ENCODE results near the gene AGFG2. TPM values are rescaled to one million over a fixed set of nuclear protein-coding genes. Genes with fewer than 3 reads are reported as not detected.

Gene AGFG2
- total RNA-seq, 8 experiments from 2014 or later, result 2.7 to 22.3 (median 7.5) TPM

DNA sequence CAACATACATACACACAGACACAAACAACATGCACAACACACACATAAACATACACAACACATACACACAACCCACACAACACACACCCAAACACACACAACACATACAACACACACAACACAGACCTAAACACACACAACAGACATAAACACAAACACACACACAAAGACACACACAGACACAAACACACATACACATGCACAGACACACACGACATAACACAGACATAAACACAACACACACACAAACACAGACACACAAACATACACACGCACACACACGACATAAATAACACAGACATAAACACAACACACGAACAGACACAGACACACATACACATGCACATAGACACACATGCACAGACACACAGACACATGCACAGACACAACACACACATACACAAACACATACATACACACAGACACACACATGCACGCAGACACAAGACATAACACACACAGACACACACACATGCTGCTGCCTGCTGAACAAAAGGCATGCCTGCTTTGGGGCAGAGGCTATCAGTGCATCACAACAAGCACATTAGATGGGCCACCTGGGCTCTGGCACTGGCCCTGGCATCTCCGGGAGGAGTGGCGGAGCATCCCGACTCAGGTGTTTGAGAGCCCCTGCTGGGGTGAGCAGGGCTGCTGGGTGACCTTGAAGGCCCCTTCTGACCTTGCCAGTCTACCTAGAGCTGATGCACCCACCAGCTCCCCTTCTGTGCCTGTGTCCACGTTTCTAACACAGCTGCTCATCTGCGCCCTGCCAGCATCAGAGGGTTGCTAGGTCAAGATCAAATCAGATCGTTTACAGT, 41.7 kb downstream of the AGFG2 start:
- 61 to 100% (median 90%) methylated on average over 1 to 8 of the region's 11 CpGs; no CpG with 5 or more reads in 3 of the 10 experiments for WGBS, 10 experiments
- no peak for ATAC-seq (replicated peaks in 6 of 8)
- in situ Hi-C loops (cut with MboI; ENCODE audit: low pct_unique_long_range_greater_than_20kb in 2 of 9, low sequenced_read_pairs in 9 of 9, unreplicated experiment in 9 of 9), result no loop called here
- Histone ChIP-seq H3K4me3 (no peak overlapping the region), H3K27ac (no peak overlapping the region), H3K4me1 (replicated peaks in 1 of 2) (peaks cover 18 to 19% of the 10 kb centered on the region in 2 donors)

DNA sequence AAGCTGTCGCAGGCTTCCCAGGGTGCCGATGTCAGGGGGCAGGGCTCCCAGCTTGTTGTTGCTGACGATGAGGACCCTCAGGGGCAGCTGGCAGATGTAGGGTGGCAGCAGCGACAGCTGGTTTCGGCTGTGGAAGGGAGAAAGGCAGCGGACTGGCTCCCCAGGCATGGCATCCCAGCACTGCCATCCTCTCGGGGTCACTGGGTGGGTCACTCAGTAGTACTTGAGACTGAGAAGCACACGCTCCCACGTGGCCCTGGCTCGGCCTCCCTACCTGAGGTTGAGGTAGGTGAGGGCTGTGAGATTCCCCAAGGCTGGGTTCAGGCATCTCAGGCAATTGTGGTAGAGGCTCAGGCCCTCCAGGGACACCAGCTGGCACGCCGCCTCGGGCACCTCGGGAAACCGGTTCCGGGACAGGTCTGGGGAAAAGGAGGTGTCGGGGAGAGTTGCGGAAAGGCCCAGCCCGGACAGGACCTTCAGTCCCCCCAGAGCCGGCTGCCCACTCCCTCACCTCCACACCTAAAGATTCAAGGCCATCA, 43.1 kb downstream of the AGFG2 start:
- ATAC-seq (replicated peaks in 6 of 8), result no peak
- in situ Hi-C loops (cut with MboI; ENCODE audit: low pct_unique_long_range_greater_than_20kb in 2 of 9, low sequenced_read_pairs in 9 of 9, unreplicated experiment in 9 of 9), result no loop called here
- Histone ChIP-seq H3K4me1 (replicated peaks in 1 of 2) (peaks cover 18 to 19% of the 10 kb centered on the region in 2 donors), H3K27ac (no peak overlapping the region), H3K4me3 (no peak overlapping the region)
- WGBS, 10 experiments, result 94 to 100% (median 96%) methylated on average over 1 to 9 of the region's 20 CpGs; no CpG with 5 or more reads in 7 of the 10 experiments

DNA sequence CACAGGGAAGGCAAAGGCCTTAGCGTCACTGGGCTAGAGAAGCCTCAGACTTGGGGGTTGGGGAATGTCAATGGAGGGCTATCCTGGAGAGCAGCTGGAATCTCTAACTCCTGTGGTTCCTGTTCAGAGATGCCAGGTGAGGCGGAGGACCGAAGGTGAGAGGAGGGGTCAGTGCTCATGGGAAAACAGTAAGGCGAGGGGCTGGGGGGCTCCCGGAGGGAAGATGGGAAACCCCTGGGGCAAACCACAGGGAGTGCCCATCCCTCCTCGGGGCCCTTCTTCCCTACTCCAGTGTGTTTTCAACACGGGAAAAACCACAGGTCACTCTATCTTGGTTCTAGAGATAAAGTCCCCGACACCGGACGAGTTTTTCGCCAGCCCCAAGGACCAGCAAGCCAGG, 43.6 kb downstream of the AGFG2 start:
- in situ Hi-C loops (cut with MboI; ENCODE audit: low pct_unique_long_range_greater_than_20kb in 2 of 9, low sequenced_read_pairs in 9 of 9, unreplicated experiment in 9 of 9), result no loop called here
- H3K4me3 ChIP-seq, result no peak overlapping the region

DNA sequence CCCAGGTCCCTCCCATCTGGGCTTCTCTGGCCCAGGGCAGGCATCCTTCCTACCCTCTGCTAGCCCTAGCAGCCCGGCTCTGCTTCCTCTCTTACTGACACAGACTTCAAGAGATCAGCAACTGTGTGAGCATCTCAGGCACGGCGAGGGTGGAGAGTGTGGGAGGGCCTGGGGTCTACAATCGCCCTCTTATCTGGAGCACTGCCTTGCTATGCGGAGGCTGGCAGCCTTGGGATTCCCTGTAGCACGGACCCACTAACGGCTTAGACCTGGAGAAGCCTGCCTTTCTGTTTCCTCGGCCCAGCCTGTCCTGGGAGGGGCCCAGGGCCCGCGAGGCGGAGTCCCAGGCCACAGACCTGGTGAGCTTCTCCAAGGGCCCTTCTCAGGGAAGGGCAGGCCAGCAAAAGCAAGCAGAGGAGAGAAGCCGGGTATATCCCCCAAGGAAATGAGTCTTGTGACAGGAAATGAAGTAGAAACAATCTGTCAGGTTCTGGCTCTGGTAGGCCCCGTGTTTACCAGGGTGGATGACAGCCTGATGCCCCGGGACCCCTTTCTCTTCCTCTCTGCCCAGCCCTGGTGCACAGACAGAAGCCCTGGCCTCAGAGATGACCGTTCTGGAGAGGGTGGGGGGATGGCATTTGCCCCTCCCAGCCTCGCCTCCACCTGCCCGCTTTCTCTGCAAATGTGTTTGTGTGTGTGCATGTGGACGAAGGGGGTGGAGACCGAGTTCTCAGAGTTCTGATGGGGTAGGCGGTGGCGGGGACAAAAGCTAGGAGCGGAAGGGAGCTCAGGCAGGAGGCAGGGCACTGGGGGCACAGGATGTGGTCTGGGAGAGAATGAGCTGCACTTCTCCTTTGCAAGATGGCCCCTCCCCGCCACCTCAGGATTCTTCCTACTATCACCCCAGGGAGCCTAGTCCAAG, 44.4 kb downstream of the AGFG2 start:
- in situ Hi-C loops (cut with MboI; ENCODE audit: low pct_unique_long_range_greater_than_20kb in 2 of 9, low sequenced_read_pairs in 9 of 9, unreplicated experiment in 9 of 9), result no loop called here
- no peak for ATAC-seq (replicated peaks in 6 of 8)
- H3K4me3 ChIP-seq, result peak overlapping the region in 1 of 5 donors; percentile 98
- H3K4me1 ChIP-seq (replicated peaks in 1 of 2), result peaks cover 18 to 19% of the 10 kb centered on the region in 2 donors
- 40 to 100% (median 83%) methylated on average over 1 to 5 of the region's 23 CpGs; no CpG with 5 or more reads in 6 of the 10 experiments for WGBS, 10 experiments
- peak overlapping the region in 1 of 2 donors; percentile 45 for H3K27ac ChIP-seq

More for the DNA sequence above, 43.6 kb downstream of the AGFG2 start:
- WGBS, 10 experiments, result 80 to 96% (median 94%) methylated on average over 3 to 6 of the region's 11 CpGs; no CpG with 5 or more reads in 6 of the 10 experiments
- Histone ChIP-seq H3K4me1 (replicated peaks in 1 of 2) (peaks cover 18 to 19% of the 10 kb centered on the region in 2 donors), H3K27ac (no peak overlapping the region)
- no peak for ATAC-seq (replicated peaks in 6 of 8)

DNA sequence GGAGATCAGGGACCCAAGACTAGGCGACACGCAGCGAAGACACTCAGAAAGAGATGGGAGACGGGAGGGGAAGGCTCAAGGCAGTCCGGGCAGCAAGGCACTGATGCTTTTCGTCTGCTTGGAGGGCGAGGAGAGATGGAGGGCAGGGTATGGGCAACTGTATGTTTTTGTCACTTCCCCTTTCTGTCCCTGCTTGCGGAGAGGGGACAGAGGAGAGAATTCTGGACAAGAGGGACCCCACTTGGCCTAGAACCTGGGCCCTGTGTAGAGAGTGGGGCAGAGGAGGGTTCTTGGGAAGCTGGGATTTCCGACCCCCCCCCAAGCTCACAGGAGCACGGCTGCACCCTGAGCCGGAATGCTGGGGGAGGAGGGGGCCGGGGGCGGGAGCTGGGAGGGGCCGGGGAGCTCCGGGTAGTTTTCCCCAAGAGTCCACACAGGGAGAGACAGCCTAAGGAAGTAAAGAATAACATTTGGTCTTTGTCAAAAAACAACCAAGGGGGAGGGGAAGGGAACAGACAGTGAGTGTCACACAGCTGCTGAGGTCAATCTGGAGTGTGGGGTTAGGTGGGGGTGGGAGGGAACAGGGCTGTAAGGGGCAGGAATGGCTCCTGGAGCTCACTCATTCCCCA, 45.2 kb downstream of the AGFG2 start:
- H3K4me1 ChIP-seq (replicated peaks in 1 of 2), result peaks cover 18 to 19% of the 10 kb centered on the region in 2 donors
- WGBS, 10 experiments, result 53 to 100% methylated on average over 2 of the region's 15 CpGs; no CpG with 5 or more reads in 8 of the 10 experiments
- no peak for ATAC-seq (replicated peaks in 6 of 8)
- peak overlapping the region in 4 of 5 donors; percentile 92 to 98 (median 98) for H3K4me3 ChIP-seq
- no peak overlapping the region for H3K27ac ChIP-seq
- in situ Hi-C loops (cut with MboI; ENCODE audit: low pct_unique_long_range_greater_than_20kb in 2 of 9, low sequenced_read_pairs in 9 of 9, unreplicated experiment in 9 of 9), result no loop called here

DNA sequence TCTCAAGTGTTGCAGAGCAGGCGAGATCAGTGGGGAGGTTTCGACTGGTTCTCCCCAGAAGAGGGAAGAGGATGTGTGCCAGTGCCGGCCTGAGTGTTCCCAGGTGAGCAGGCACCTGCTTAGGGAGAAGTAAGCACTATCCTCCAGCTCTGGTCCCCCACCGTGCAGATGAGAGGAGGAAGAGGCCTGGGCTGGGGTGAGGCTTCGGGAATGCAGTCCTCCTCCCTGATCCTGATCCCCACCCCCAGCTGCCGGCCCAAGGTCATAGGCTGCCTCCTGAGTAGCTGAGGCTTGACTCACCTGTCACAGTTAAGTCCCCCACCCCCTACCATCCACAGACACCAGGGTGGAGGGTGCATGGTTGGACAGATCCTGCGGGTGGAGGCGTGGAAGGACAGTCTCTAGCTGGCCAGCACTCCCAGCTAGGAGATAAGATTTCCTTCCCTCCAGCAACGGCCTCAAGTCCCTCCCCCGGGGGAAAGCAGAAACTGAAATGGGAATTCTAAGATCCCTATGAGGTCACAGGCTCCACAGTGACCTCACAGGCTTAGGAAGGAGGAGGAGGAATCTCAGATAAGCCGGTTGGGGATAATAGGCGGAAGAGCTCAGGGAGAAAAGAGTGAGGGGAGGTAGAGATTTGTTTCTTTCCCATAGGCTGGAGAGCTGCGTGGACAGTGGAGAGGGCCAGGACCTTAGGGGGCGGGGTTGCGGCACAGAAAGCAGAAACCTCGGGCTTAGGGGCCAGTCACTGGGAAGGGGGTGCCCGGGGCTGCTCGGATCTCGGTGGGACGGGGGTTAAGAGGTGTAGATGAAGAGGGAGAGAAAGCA, 45.9 kb downstream of the AGFG2 start:
- no peak for ATAC-seq (replicated peaks in 6 of 8)
- Histone ChIP-seq H3K4me3 (peak overlapping the region; percentile 92 to 98 (median 98)), H3K4me1 (replicated peaks in 1 of 2) (peaks cover 18 to 19% of the 10 kb centered on the region in 2 donors), H3K27ac (peak overlapping the region; percentile 1 to 97)
- 0 to 13% (median 0%) methylated on average over 1 to 7 of the region's 20 CpGs; no CpG with 5 or more reads in 5 of the 10 experiments for WGBS, 10 experiments
- in situ Hi-C loops (cut with MboI; ENCODE audit: low pct_unique_long_range_greater_than_20kb in 2 of 9, low sequenced_read_pairs in 9 of 9, unreplicated experiment in 9 of 9), result no loop called here

DNA sequence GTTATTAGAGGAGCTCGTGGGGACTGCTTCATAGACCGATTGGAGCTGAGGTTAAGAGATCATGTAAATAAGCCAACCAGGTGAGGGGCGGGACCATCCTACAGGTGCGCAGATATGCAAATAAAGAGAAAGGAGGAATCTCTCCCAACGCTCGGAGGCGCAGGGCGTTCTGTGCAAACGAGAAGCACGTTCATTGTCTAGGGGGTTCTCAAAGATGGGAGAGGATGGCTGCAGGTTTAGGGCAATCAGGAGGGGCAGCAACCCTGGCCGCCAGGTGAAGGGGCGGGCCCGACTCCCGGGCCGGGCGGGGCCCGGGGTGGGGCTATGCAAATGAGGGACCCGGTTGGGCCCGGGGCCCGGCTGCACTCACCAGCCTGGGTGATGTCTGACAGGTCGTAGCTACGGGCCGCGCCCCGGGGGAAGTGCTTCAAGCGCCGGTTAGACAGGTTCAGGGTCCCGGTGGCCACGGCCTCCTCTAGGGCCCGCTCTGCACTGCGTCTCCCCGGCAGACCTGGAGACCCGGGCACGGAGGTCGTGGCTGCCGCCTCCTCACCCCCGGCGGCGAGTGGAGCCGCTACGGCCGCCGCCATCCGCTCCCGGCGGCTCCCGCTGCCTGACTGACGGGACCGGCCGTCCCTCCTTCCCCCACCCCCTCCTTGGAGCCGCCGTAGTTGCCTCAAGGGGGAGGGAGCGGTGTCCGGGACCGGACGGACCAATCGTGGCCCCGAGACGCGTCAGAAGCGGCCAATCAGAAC, 46.7 kb downstream of the AGFG2 start, which contains the start of gene LRCH4:
Gene LRCH4 (minus strand): TSS at position 619 of the 755 bp plus-strand sequence. CDS start 29 bp downstream, at position 590.
- peak within 1 kb of the TSS; percentile 93 to 97 for H3K27ac ChIP-seq
- ATAC-seq (replicated peaks in 6 of 8), result peak; percentile 5 to 28 (median 14)
- peak within 1 kb of the TSS; percentile 92 to 98 (median 98) for H3K4me3 ChIP-seq
- H3K4me1 ChIP-seq (replicated peaks in 1 of 2), result peaks cover 18 to 19% of the 10 kb centered on the region in 2 donors
- in situ Hi-C loops (cut with MboI; ENCODE audit: low pct_unique_long_range_greater_than_20kb in 2 of 9, low sequenced_read_pairs in 9 of 9, unreplicated experiment in 9 of 9), result no loop called here
- 0% methylated on average over 2 to 4 of the region's 61 CpGs; no CpG with 5 or more reads in 7 of the 10 experiments for WGBS, 10 experiments

DNA sequence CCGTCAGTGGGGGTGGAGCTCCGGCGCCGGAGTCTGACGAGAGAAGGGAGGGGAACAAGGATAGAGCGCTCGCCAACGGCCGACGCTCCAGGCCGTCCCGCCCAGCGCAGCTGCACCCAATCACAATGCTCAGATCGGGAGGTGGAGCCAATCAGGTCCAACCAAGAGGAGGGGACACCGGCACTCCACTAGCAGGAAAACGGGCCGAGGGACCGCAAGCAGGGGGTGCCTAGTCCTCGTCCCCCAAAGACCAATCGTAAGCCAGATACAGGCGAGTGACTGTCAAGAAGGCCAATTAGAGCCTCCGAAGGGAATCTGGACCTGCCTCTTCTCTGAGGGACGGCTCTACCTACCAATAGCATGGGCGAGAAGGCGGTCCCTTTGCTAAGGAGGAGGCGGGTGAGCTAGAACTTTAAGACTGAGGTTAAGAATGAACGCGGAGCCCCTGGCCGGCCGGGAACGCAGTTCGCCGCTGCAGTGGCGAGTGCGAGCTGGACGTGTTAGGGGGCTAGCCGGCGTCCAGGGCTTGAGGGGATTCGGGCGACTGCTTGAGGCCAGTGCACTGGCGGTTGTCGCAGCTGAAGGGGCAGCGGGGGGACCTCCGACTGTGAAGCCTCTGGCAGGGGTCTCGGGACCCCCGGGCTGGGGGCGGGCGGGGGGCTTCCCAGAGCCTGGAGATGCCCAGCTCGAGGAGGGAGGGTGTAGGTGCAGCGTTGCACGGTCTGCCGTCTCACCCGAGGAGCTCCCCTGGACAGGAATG, 47.4 kb downstream of the AGFG2 start, which contains the start of gene FBXO24:
Gene FBXO24 (plus strand): TSS at position 63 of the 760 bp plus-strand sequence. CDS start 298 bp downstream, at position 361.
- WGBS, 10 experiments, result 0 to 5% (median 0%) methylated on average over 4 to 8 of the region's 53 CpGs; no CpG with 5 or more reads in 7 of the 10 experiments
- in situ Hi-C loops (cut with MboI; ENCODE audit: low pct_unique_long_range_greater_than_20kb in 2 of 9, low sequenced_read_pairs in 9 of 9, unreplicated experiment in 9 of 9), result no loop called here
- Histone ChIP-seq H3K4me3 (peak within 1 kb of the TSS; percentile 92 to 98 (median 98)), H3K27ac (peak within 1 kb of the TSS; percentile 93 to 97), H3K4me1 (replicated peaks in 1 of 2) (peaks cover 18 to 19% of the 10 kb centered on the region in 2 donors)
- ATAC-seq (replicated peaks in 6 of 8), result peak; percentile 84 to 92 (median 90)

DNA sequence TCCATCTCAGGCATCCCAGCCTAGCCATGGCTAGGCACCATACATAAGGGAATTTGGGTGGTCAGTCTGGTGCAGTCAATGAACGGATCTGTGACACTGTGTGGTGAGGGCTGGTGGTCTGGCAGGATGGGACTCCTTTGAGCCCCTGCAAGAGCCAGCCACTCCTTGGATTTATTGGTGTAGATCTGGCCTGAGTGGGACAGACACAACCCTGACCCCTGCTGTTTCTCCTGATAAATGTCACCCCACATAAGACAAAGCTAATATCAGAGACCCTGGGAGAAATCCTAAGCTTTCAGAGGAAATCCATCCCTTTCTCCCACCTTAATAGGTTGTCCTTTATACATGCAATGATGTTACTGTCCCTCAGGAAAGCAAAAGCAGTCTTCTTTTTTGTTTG, 49.4 kb downstream of the AGFG2 start:
- H3K4me1 ChIP-seq (replicated peaks in 1 of 2), result peaks cover 14 to 18% of the 10 kb centered on the region in 2 donors
- H3K27ac ChIP-seq, result no peak overlapping the region
- in situ Hi-C loops (cut with MboI; ENCODE audit: low pct_unique_long_range_greater_than_20kb in 2 of 9, low sequenced_read_pairs in 9 of 9, unreplicated experiment in 9 of 9), result no loop called here
- no peak overlapping the region for H3K4me3 ChIP-seq
- no peak for ATAC-seq (replicated peaks in 6 of 8)
- 20 to 86% (median 50%) methylated on average over 1 of the region's 1 CpG; no CpG with 5 or more reads in 7 of the 10 experiments for WGBS, 10 experiments

DNA sequence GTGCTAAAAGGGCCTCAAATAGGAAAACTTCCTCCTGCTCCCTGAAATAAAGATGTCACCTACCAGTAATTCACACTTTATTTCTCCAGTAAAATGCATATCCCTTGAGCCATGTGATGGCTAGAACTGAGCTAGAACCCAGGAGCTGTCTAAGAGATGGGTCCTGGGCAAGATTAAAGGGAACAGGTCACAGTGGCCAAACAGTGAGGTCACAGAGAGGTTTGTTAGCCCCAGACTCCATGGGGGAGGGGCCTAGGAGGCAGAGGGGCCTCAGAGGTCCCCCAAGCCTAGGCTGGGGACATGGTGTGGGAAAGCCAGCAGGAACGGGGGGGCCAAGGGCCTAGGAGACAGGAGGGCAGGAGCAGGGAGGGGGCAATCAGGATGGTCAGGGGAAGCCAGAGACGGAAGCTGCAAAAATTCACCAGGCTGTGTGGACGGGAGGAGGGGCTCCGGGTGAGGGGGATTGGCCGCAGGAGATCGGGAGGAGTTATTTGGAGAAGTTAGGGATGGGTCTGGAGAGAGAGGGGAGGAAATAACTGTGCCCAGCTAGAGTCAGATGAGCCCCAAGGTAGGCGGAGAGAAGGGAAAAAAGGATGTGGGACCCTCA, 50.4 kb downstream of the AGFG2 start:
- in situ Hi-C loops (cut with MboI; ENCODE audit: low pct_unique_long_range_greater_than_20kb in 2 of 9, low sequenced_read_pairs in 9 of 9, unreplicated experiment in 9 of 9), result no loop called here
- H3K27ac ChIP-seq, result no peak overlapping the region
- peaks cover 6 to 8% of the 10 kb centered on the region in 2 donors for H3K4me1 ChIP-seq (replicated peaks in 1 of 2)
- no peak for ATAC-seq (replicated peaks in 6 of 8)
- no peak overlapping the region for H3K4me3 ChIP-seq
- WGBS, 10 experiments, result no CpG with 5 or more reads among the region's 7 CpGs

Data from motor neuron (in vitro differentiated cells).